Measurements from ENCODE around the gene PMS1.
"Not testable (repeated sequence)": the region's sequence is repeated elsewhere in the genome, so short reads cannot be mapped to it uniquely, and the experiment has no call there.

PMS1 gene

DNA sequence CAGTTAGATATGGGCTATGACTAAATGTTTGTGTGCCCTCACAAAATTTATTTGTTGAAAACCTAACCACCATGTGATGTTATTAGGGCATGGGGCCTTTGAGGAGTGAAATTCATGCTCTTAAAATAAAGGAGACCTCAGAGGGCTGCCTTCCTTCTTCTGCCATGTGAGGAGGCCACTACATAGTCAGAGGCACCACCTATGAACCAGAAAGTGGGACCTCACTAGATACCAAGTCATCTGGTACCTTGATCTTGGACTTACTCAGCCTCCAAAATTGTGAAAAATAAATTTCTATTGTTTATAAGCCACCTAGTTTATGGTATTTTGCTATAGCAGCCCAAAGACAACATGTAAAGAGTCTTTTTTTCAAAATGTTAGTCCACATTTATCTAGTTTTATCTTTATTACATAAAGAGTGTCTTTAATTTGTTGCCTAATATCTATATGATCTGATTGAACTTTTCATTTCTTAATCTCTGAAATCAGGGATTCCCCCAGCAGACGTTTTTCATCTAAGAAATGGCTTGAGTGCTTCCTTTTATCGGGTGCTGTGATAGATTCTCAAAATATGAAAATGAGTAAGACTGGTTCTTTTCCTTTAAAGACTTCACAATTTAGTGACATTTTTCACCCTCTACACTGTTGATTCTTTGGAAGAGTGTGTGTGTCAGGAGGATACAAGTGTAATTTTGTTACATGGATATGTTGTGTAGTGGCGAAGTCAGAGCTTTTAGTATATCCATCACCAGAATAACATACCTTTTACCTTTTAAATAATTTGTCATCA lies 34.2 kb downstream of the PMS1 start:
- DNase-seq = no peak

DNA sequence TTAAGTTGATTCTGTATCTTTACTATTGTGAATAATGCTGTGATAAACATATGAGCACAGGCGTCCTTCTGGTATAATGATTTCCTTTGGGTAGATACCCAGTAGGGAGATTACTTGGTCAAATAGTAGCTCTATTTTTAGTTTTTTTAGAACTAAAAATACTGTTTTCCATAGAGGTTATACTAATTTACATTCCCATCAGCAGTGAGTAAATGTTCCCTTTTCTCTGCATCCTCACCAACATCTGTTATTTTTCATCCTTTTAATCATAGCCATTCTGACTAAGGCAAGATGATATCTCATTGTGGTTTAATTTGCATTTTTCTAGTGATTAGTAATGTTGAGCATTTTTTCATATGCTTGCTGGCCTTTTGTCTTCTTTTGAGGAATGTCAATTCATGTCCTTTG lies 35.1 kb downstream of the PMS1 start:
- no peak for DNase-seq

- DNase-seq = no peak
These were observed 37.9 kb downstream of the PMS1 start for GRCh38 chr2:189821953-189822748.

DNA sequence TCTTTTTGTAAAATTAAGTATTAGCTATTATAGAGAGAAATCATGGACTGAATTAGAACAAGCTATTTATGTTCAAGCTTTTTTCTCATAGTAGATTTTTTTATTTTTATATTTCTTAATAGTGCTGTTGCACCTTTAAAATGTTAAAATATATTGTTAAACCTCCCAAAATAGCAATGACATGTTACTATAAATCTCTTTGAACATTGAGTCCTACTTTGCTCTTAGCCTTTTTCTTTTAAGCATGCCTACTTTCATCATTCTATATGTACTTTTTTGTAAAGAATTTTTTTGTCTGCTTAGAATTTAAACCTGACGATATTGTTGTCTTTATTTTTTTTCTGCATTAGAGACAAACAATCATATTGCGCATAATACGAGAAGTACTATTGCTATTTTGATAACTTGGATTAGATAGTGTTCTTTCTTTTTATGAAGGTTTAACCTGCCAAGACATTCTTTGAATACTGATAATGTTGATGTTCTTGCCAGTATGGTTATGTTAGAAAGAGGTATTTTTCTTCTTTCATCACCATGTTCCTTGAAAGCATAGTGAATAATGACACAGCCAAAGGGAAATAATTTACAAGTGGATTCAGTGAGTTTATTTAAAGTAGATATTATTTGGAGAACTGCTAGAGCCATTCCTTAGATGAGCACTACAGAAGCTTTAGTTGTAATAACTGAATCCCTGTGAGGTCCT lies 40.6 kb downstream of the PMS1 start:
- DNase-seq = no peak

DNA sequence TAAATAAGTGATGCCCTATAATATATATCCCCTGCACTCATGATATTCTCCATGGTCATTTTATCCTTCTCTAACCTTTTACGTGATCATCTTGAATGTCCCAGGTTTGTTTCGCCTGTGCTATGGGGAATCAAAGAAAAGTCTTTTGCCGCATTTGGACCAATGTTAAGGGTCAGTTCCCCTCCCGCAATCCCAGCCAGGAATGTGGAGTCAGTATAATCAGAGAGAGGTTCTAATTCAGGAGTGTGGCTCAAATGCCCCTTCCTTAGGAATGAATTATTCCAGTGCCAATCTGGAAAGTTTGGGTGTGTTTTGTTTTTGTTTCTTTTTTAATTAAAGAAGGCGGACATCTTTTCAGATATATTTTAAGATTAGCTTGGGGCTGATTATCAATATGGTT lies 41.8 kb downstream of the PMS1 start:
- no peak for DNase-seq

DNA sequence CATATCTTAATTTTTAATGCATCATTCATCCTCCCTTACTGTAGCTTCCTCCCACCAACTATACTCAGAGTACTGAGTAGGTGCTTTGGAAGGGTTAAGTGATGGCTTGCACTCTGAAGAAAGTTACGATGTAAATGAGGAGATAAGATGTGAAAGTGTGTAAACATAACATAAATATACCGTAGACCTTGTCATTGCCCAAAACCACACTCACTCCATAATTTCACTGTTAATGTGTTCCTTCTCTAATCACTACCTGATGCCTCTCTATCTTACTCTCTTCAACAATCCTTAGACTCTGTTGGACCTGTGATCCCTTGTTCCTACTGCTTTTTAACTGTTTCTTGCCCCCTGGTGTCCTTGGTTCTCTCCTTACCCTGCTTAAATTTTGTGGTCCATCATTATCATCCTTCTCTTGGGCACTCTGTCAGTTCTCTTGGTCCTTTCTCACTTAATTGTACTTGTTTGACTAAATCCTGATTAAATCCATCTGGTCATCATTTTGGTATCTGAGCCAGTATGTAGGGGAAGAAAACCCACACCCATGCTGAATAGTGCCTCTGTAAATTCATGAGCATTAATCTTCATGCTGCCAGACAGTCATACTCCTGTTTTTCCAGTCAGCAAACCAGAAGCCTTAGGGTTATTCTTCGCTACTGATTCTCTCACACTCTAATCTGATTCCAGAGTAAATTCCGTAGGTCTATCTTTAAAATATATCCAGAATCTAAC lies 45.0 kb downstream of the PMS1 start:
- no peak for DNase-seq

GRCh38 chr2:189830510-189830909 lies 46.3 kb downstream of the PMS1 start:
- peak; percentile 20 for DNase-seq

GRCh38 chr2:189834059-189834458 lies 49.8 kb downstream of the PMS1 start:
- peak; percentile 56 for DNase-seq

DNA sequence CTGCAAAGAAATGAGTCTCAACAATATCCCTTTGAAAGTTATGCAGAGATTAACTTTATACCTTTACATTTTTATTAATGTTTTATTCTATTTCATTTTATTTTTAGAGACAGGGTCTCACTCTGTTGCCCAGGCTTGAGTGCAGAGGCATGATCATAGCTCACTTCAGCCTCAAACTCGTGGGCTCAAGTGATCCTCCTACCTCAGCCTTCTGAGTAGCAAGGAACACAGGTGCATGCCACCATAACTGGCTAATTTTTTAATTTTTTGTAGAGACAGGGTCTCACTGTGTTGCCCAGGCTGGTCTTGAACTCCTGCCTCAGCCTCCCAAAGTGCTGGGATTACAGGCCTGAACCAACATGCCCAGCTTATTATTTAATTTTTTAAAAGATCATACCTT lies 50.4 kb downstream of the PMS1 start:
- DNase-seq = not testable (repeated sequence)

DNA sequence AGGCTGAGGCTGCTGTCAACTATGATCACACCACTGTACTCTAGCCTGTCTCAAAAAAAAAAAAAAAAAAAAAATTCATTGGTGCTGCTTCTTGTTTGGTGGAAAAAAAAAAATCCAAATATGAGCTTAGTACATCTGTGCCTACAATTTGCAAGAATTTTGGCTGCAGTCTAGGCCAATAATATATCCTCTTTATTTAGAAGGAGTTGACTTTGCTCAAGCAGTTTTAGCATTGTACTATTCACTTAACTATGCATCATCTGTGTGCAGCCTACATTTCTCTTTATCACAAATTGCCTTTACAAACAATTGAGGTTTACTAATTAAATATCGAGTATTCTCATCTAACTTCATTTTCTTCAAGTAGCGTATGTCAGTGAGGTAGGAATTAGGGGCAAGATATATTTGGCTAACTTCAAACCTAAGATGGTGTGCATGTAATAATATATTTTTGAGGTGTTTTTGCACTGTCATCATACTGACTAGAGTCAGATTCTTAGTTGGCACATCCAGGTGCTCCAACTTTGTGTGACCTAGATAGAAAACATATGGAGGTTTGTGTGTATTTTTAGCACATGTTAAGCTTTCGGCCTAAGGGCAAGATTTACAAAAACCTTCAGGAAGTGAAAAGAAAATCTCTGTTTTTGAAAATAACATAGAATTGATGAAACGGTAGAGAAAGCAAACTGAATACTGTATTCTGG lies 51.8 kb downstream of the PMS1 start:
- no peak for DNase-seq

GRCh38 chr2:189836644-189837043 lies 52.4 kb downstream of the PMS1 start:
- no peak for DNase-seq

GRCh38 chr2:189837326-189837725 lies 53.1 kb downstream of the PMS1 start:
- no peak for DNase-seq

DNA sequence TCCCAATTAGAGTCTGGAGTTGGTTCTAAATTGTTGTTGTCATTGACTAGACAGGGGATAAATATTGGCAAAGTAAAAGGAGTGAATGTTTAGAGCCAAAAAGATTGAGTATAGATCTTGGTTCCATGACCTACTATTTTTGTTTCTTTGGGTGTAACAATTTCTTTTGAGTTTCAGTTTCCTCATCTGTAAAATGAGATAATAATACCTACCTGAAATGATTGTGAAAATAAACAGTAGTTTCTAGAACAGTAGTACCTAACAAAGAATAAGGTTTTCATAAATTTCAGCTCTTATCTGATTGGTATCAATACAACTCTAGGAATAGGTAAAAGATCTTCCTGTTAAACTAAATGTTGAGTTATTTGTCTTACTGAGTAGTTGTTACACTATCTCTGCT lies 56.8 kb downstream of the PMS1 start:
- DNase-seq = no peak

DNA sequence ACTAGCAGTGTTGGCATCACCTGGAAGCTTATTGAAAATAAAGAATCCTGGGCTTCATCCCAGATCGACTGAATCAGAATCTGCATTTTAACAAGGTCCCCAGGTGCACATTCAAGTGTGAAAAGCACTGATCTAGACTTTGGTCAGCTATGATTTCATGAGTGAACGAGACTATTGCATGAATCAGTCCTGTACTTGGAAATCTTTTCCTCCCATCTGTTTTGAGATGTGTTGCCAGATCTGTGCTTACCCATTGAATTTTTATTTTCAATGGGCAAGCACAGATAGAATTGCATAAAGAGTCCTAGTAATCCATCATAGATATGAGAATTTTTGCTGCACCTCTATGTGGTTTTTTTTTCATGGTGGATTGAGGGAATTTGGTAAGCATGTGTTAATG lies 64.0 kb downstream of the PMS1 start:
- DNase-seq = no peak

DNA sequence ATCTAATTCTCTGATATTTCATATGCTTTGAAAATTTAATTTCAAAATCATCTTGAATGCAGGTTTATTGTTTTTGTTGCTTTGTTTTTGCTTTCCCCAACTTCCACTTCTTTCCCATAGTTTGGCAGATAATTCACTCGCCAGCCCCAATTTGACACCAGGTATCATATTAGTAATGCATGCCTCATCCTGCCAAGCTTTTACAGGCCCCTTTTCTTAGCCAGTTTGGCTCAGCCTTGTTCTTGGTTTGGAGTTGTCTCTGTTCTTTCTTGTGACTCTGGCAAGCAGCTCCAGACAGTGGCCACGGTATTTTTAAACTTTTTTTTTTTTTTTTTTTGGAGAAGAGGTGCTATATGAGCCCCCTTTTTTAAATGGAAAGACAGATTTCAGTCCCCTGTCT lies 65.3 kb downstream of the PMS1 start:
- no peak for DNase-seq

- no peak for DNase-seq
These were observed 67.0 kb downstream of the PMS1 start for GRCh38 chr2:189851174-189851826.

GRCh38 chr2:189854187-189854586 lies 69.9 kb downstream of the PMS1 start:
- DNase-seq = no peak

DNA sequence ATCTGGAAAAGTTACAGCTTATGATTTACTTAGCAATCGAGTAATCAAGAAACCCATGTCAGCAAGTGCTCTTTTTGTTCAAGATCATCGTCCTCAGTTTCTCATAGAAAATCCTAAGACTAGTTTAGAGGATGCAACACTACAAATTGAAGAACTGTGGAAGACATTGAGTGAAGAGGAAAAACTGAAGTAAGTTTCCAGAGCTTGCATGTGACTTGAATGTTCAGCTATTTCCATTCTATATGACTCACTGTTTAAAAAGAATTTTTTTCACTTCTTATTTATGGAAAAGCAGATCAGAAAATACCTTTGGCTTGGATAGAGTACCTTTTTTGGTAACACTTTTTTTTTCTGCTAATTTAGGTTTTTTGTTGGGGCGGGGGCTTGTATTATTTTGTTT lies 70.7 kb downstream of the PMS1 start:
- no peak for DNase-seq

GRCh38 chr2:189858291-189858690 lies 74.0 kb downstream of the PMS1 start:
- DNase-seq = no peak

DNA sequence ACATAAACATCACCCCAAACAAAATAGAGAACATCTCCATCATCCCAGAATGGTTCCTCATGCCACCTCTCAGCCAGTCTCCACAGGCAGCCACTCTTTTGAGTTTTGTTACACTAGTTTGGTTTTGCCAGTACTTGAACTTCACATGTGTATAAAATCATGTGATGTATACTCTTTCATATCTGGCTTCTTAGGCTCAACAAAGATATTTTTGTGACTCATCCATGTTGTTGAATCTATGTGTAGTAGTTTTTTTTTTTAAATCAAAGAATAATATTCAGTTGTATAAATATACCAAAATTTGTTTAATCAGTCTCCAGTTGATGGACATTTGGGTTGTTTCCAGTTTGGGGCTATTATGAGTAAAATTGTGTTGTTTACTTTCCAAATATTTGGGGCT lies 75.9 kb downstream of the PMS1 start:
- DNase-seq = no peak

GRCh38 chr2:189862751-189863150 lies 78.5 kb downstream of the PMS1 start:
- no peak for DNase-seq

DNA sequence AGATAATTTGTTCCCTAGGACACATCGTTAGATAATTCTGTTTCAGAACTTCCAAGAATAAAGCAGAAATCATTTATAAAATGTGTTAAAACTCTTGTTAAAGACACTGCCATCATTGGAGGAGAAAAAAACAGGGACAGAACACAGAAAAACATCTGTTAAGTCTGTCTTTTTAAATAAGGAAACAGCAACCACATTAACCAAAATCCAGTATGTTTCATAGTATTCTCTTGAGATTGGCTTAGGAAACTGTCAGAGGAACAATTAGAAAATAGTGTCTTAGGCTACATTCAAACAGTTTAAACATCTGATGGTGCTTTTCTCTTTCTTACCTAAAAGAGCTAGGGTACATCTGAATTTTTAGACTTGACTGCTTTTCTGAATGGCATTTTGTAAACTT lies 81.6 kb downstream of the PMS1 start:
- no peak for DNase-seq

All from NCI-H82 (cell line).